Measurements from ENCODE around the gene DIP2C.

DNA sequence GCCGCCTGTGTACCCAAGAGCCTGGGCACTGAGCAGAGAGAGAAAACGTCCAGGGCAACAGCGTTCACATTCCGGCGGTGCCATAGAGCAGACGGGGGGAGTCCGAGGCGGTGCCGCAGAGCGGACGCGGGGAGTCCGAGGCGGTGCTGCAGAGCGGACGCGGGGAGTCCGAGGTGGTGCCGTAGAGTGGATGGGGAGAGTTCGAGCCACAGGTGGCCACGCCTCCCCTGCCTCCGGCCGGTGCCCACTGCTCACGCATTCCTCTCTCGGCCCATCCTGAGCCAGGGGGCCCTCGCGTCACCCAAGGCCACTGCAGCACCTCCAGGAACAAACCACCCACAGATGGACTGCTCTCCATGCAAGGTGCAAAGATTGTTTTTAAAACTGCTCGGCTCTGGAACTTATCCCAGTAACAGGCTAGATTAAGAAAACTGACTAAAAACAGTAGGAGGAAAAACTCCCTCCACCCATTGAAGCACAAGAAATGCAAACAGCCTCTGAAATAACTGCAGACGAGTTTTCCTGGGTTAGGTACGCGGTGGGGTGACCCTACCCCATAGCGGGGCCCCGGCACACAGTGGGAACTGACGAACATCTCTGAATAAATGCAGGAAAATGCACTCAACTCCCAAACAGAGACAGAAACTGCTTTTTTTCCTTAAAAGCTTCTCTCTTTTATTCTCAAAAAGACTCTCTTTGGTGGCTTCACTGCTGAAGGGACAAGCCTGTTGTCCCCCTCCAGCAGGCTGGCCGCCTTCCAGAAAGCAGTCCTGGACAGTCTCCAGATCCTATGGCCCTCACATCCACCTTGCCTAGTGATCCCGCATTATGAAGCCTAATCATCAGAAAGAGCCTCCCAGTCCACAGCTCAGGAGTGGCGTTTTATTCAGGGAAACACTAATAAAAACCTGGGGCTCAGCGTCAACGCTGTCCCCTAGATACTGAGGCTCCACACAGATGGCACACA lies 55.9 kb downstream of the DIP2C start:
- TF ChIP-seq TAF1 (IDR thresholded peaks at IDR 0.05; ENCODE audit: borderline replicate concordance, low read depth, low read length) (no peak), POLR2AphosphoS5 (IDR thresholded peaks at IDR 0.05; ENCODE audit: low read depth, low read length) (no peak)

All from GM12892 (cell line).